HepG2 (cell line): Measurements from ENCODE around the gene PMEL. TPM values are rescaled to one million over a fixed set of nuclear protein-coding genes. Genes with fewer than 3 reads are reported as not detected.

Experiments used
- HNRNPK ChIP-seq: fragments of 200-400 bp; formaldehyde crosslinking; IDR thresholded peaks from 2 replicates; pipeline ENCODE4 v1.6.1; 2018; ENCODE audit warnings: low read length, low read depth, moderate library complexity, mild to moderate bottlenecking; ENCODE audit not compliant: poor library complexity, severe bottlenecking
- IRF2 ChIP-seq: IDR thresholded peaks from 2 replicates; pipeline ENCODE4 v1.6.1; 2018; ENCODE audit warnings: missing genetic modification reagents, missing compliant biosample characterization
- KLF9 ChIP-seq: IDR thresholded peaks from 2 replicates; pipeline ENCODE4 v1.6.1; 2016; ENCODE audit warnings: low read depth
- MED1 ChIP-seq: sonication (generic); formaldehyde crosslinking; IDR thresholded peaks from 2 replicates; pipeline ENCODE4 v1.4.0; 2020; ENCODE audit warnings: missing genetic modification reagents
- RXRB ChIP-seq: IDR thresholded peaks from 2 replicates; pipeline ENCODE4 v1.6.1; 2016; ENCODE audit warnings: borderline replicate concordance, missing genetic modification reagents, missing compliant biosample characterization
- SIN3B ChIP-seq: fragments of 150-350 bp; IDR thresholded peaks from 2 replicates; pipeline ENCODE4 v1.6.1; 2014; ENCODE audit warnings: low read length
- SOX6 ChIP-seq, 2 experiments: fragments of 450-650 bp in 1 of 2; sonication (generic) in 1 of 2; formaldehyde crosslinking in 1 of 2; IDR thresholded peaks; 2 replicates each; pipeline versions ENCODE4 v1.4.0 to v1.6.1; 2017 to 2020; ENCODE audit warnings: antibody characterized with exemption in 1 of 2, mild to moderate bottlenecking in 1 of 2, missing genetic modification reagents in 1 of 2
- TCF7L2 ChIP-seq: IDR thresholded peaks from 2 replicates; pipeline ENCODE4 v1.6.1; 2011; ENCODE audit warnings: mild to moderate bottlenecking, low read depth, low read length, moderate library complexity
- TSC22D2 ChIP-seq: sonication (generic); formaldehyde crosslinking; IDR thresholded peaks from 2 replicates; pipeline ENCODE4 v1.5.1; 2020; ENCODE audit warnings: missing genetic modification reagents, mild to moderate bottlenecking, borderline replicate concordance
- ZBTB3 ChIP-seq: sonication (generic); formaldehyde crosslinking; IDR thresholded peaks from 2 replicates; pipeline ENCODE4 v1.4.0; 2020; ENCODE audit warnings: low read depth, mild to moderate bottlenecking, moderate library complexity, missing genetic modification reagents, borderline replicate concordance
- ZC3H4 ChIP-seq: sonication (generic); formaldehyde crosslinking; IDR thresholded peaks from 2 replicates; pipeline ENCODE4 v1.4.0; 2020; ENCODE audit warnings: missing genetic modification reagents, borderline replicate concordance
- ZNF138 ChIP-seq: sonication (generic); formaldehyde crosslinking; IDR thresholded peaks from 2 replicates; pipeline ENCODE4 v1.5.0; 2020; ENCODE audit warnings: mild to moderate bottlenecking, low read depth, missing genetic modification reagents
- ZNF160 ChIP-seq: sonication (generic); formaldehyde crosslinking; IDR thresholded peaks from 2 replicates; pipeline ENCODE4 v1.8.0; 2022; ENCODE audit warnings: mild to moderate bottlenecking, inconsistent platforms, missing genetic modification reagents
- ZNF205 ChIP-seq: IDR thresholded peaks from 2 replicates; pipeline ENCODE4 v1.6.1; 2018; ENCODE audit warnings: missing biosample characterization, missing genetic modification reagents
- ZNF317 ChIP-seq: sonication (generic); formaldehyde crosslinking; IDR thresholded peaks from 2 replicates; pipeline ENCODE4 v1.5.0; 2020; ENCODE audit warnings: mild to moderate bottlenecking, missing genetic modification reagents
- ZNF335 ChIP-seq: sonication (generic); formaldehyde crosslinking; IDR thresholded peaks from 2 replicates; pipeline ENCODE4 v1.4.0; 2020; ENCODE audit warnings: missing genetic modification reagents
- ZNF354B ChIP-seq: sonication (generic); formaldehyde crosslinking; IDR thresholded peaks from 2 replicates; pipeline ENCODE4 v1.8.0; 2022; ENCODE audit warnings: mild to moderate bottlenecking, missing genetic modification reagents
- ZNF570 ChIP-seq: sonication (generic); formaldehyde crosslinking; IDR thresholded peaks from 2 replicates; pipeline ENCODE4 v1.4.0; 2020; ENCODE audit warnings: mild to moderate bottlenecking, missing genetic modification reagents, borderline replicate concordance
- ZNF644 ChIP-seq: IDR thresholded peaks from 2 replicates; pipeline ENCODE4 v1.6.1; 2016; ENCODE audit warnings: low read depth
- ZNF678 ChIP-seq: sonication (generic); formaldehyde crosslinking; IDR thresholded peaks from 2 replicates; pipeline ENCODE4 v1.4.0; 2020; ENCODE audit warnings: mild to moderate bottlenecking, missing genetic modification reagents
- ZSCAN21 ChIP-seq: sonication (generic); formaldehyde crosslinking; IDR thresholded peaks from 2 replicates; pipeline ENCODE4 v1.8.0; 2022; ENCODE audit warnings: mild to moderate bottlenecking, missing genetic modification reagents, moderate library complexity, borderline replicate concordance
- polyA plus RNA-seq, 8 experiments: library from polyadenylated mRNA; depleted of rRNA in 3 of 8; stranded (reverse) in 7 of 8; unstranded in 1 of 8; fragments of >200 nt; fragmentation: Illumina TruSeq in 4 of 8; extraction: Trizol in 4 of 8; gene quantifications; 2 replicates each; pipeline versions ENCODE4 v1.2.1 to v1.2.3, GENCODE V29; 2011 to 2016; ENCODE audit warnings: low read depth in 4 of 8, missing spikeins in 1 of 8, mixed read lengths in 1 of 8; ENCODE audit not compliant: insufficient read depth in 1 of 8
- total RNA-seq, 5 experiments: library from RNA; depleted of rRNA; stranded (reverse); fragments of >200 nt; fragmentation: Illumina TruSeq; extraction: Trizol; gene quantifications; 2 replicates each; pipeline ENCODE4 v1.2.3, GENCODE V29; 2016; ENCODE audit warnings: low read depth in 1 of 5
- TF ChIP-seq, protein P1 (sequence below): sonication (generic); formaldehyde crosslinking; IDR thresholded peaks from 2 replicates; pipeline ENCODE4 v1.5.0; 2020; ENCODE audit warnings: mild to moderate bottlenecking, missing genetic modification reagents, borderline replicate concordance
- TF ChIP-seq, protein P2 (sequence below): sonication (generic); formaldehyde crosslinking; IDR thresholded peaks from 2 replicates; pipeline ENCODE4 v1.5.0; 2020; ENCODE audit warnings: mild to moderate bottlenecking, missing genetic modification reagents, moderate library complexity
- TF ChIP-seq, protein P3 (sequence below): sonication (generic); formaldehyde crosslinking; IDR thresholded peaks from 2 replicates; pipeline ENCODE4 v1.5.1; 2020; ENCODE audit warnings: missing genetic modification reagents, mild to moderate bottlenecking, borderline replicate concordance
- TF ChIP-seq, protein P4 (sequence below): sonication (generic); formaldehyde crosslinking; IDR thresholded peaks from 2 replicates; pipeline ENCODE4 v1.5.0; 2020; ENCODE audit warnings: mild to moderate bottlenecking, low read depth, missing genetic modification reagents, borderline replicate concordance

The PMEL gene
- total and polyA plus RNA-seq, 2 of the 13 experiments (the other 11 are each of a cell fraction or from before 2014, with no cell fraction given), result 0.49 to 3.3 TPM

DNA sequence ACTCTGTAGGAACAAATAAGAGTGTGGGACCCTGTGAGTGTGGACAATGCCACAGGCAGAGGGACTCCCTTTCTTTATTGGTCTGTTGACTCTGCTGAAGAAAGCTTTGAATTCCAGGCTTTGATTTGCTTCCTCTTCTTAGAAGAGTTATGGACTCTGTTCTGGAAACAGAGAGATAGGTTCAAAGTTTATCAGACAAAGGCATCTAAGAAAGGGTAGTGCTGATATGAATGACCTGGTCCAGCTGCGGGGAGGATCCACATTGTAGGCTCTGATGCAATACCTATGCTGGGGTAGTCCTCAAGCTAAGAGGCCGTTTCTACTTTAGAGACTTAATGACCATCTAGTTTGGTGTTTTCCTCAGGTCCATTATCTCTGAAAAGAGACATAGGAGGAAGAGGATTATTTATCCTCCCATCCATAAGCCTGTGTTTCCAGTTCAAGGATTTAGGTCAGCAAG, 44.3 kb upstream of the PMEL start (continued):
- TF ChIP-seq ZBTB3 (CRISPR knock-in tag) (no peak), TSC22D2 (CRISPR knock-in tag) (no peak), ZNF570 (CRISPR knock-in tag) (no peak), ZC3H4 (CRISPR knock-in tag) (no peak), ZNF335 (CRISPR knock-in tag) (no peak), ZNF205 (CRISPR knock-in tag) (no peak), SOX6 (IDR thresholded peaks at IDR 0.05) (no peak), SOX6 (CRISPR knock-in tag; IDR thresholded peaks at IDR 0.05) (peak; percentile 96), ZNF160 (CRISPR knock-in tag) (no peak), MED1 (peak; percentile 58; the same call in 1 of the 2 replicates), ZNF678 (CRISPR knock-in tag) (no peak), ZNF138 (CRISPR knock-in tag) (no peak), HNRNPK (no peak), RXRB (CRISPR knock-in tag) (peak; percentile 58; the same call in 1 of the 2 replicates), ZNF354B (CRISPR knock-in tag) (no peak), ZNF317 (CRISPR knock-in tag) (no peak), ZSCAN21 (CRISPR knock-in tag) (no peak), KLF9 (no peak), ZNF644 (0 out of 2 replicates have a peak, but pooled peaks have one; percentile 42), TCF7L2 (no peak), IRF2 (CRISPR knock-in tag) (peak; percentile 59; the same call in 1 of the 2 replicates), SIN3B (no peak)
- TF ChIP-seq, protein P1, sequence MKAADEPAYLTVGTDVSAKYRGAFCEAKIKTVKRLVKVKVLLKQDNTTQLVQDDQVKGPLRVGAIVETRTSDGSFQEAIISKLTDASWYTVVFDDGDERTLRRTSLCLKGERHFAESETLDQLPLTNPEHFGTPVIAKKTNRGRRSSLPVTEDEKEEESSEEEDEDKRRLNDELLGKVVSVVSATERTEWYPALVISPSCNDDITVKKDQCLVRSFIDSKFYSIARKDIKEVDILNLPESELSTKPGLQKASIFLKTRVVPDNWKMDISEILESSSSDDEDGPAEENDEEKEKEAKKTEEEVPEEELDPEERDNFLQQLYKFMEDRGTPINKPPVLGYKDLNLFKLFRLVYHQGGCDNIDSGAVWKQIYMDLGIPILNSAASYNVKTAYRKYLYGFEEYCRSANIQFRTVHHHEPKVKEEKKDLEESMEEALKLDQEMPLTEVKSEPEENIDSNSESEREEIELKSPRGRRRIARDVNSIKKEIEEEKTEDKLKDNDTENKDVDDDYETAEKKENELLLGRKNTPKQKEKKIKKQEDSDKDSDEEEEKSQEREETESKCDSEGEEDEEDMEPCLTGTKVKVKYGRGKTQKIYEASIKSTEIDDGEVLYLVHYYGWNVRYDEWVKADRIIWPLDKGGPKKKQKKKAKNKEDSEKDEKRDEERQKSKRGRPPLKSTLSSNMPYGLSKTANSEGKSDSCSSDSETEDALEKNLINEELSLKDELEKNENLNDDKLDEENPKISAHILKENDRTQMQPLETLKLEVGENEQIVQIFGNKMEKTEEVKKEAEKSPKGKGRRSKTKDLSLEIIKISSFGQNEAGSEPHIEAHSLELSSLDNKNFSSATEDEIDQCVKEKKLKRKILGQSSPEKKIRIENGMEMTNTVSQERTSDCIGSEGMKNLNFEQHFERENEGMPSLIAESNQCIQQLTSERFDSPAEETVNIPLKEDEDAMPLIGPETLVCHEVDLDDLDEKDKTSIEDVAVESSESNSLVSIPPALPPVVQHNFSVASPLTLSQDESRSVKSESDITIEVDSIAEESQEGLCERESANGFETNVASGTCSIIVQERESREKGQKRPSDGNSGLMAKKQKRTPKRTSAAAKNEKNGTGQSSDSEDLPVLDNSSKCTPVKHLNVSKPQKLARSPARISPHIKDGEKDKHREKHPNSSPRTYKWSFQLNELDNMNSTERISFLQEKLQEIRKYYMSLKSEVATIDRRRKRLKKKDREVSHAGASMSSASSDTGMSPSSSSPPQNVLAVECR (CRISPR knock-in tag), result peak; percentile 24; the same call in 1 of the 2 replicates
- TF ChIP-seq, protein P2, sequence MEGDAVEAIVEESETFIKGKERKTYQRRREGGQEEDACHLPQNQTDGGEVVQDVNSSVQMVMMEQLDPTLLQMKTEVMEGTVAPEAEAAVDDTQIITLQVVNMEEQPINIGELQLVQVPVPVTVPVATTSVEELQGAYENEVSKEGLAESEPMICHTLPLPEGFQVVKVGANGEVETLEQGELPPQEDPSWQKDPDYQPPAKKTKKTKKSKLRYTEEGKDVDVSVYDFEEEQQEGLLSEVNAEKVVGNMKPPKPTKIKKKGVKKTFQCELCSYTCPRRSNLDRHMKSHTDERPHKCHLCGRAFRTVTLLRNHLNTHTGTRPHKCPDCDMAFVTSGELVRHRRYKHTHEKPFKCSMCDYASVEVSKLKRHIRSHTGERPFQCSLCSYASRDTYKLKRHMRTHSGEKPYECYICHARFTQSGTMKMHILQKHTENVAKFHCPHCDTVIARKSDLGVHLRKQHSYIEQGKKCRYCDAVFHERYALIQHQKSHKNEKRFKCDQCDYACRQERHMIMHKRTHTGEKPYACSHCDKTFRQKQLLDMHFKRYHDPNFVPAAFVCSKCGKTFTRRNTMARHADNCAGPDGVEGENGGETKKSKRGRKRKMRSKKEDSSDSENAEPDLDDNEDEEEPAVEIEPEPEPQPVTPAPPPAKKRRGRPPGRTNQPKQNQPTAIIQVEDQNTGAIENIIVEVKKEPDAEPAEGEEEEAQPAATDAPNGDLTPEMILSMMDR (CRISPR knock-in tag), result no peak
- TF ChIP-seq, protein P3, sequence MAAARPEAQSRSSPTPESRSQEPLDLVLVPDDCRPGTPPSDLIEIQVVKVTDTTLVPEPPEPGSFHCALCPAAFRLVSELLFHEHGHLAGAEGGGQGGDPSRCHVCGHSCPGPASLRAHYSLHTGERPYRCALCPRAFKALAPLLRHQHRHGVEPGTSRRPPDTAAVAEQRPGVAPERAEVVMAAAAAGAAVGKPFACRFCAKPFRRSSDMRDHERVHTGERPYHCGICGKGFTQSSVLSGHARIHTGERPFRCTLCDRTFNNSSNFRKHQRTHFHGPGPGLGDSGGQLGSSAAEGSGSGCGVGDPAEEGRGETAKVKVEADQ, result no peak
- TF ChIP-seq, protein P4, sequence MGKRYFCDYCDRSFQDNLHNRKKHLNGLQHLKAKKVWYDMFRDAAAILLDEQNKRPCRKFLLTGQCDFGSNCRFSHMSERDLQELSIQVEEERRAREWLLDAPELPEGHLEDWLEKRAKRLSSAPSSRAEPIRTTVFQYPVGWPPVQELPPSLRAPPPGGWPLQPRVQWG (CRISPR knock-in tag), result no peak
